DMS53 treated with DMSO at 0.1 percent for 48 hours (cell line): ENCODE data around the gene BRF1.
"Not testable (repeated sequence)": the region's sequence is repeated elsewhere in the genome, so short reads cannot be mapped to it uniquely, and the experiment has no call there.

Experiments
- DNase-seq: peaks from one replicate; lab custom pipeline; 2025; ENCODE audit not compliant: unreplicated experiment; lab: John Stamatoyannopoulos, UW

The BRF1 gene

DNA sequence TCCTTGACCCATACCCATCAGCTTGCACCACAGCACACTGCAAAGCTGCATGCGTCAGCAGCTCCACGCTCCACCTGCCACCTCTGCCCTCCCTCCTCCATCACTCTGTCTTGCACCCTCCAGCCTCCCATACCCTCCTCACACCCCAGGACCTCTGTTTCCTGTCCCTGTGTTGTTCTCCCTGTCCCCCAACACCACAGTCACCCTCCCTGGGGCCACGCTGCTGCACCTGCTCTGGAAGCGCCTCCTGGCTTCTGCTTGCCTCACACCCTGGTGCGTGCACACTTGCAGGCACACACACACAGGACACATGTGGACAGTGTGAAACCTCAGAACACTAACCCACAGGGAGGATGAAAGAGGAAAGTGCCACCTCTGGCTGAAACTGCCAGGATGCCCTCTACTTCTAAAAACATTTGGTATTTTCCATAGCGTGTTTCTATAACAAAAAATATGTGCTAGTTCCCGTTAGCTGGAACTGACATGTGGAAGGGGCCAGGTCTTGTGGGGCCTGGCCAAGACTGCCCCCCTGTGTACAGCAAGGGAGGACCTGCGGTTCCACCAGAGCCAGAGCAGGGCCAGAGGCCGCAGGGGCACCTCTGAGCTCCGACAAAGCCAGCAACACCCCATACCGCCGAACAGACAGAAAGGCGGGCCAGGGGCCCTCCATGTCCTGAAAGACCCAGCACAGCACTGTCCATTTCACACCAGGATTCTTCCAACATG, 10.0 kb downstream of the BRF1 start:
- no peak for DNase-seq

DNA sequence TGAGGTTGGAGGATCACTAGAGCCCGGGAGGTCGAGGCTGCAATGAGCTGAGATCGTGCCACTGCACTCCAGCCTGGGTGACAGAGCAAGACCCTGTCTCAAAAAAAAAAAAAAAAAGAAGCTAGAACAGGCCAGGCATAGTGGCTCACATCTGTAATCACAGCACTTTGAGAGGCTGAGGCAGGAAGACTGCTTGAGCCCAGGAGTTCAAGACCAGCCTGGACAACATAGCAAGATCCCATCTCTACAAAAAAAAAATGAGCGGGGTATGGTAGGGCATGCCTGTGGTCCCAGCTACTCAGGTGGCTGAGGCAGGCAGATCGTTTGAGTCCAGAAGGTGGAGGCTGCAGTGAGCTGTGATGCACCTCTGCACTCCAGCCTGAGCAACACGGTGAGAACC, 11.9 kb downstream of the BRF1 start:
- DNase-seq, result not testable (repeated sequence)

DNA sequence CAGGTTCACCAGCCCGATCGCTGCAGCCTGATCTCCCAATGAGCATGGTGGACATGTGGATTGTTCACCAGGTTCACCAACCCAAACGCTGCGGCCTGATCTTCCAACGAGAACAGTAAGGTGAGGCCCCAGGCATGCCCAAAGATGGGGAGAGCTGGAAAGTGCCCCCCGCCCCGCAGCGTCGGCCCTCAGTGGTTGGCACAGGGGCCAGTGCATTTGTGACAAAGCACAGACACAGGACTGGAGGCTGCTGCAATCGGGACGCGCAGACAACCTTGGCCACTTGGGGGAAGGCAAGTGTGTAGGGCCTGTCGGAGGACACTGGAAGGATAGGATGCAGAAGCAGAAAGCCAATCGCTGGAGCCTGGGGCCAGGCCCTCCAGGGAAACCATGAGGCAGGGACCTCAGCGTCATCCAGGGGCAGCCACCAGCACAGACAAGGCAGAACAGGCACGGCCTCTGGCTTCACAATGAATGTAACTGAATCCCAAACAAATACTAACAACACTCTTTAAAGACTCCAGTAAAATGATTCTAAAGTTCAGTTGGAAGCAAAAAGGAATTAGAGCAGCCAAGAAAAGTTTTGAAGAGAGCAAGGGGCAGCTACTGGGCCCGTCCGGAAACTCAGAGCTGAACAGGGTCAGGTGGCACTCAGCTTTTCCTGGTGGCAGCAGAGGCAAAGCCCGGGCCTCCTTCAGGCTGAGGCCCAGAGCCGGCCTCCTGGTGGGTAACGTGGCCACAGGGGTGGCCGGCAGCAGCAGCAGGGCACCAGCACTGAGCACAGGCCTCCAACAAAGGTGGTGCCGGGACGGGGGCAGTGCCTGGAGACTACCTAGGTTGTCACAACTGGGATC, 13.3 kb downstream of the BRF1 start:
- DNase-seq, result no peak

DNA sequence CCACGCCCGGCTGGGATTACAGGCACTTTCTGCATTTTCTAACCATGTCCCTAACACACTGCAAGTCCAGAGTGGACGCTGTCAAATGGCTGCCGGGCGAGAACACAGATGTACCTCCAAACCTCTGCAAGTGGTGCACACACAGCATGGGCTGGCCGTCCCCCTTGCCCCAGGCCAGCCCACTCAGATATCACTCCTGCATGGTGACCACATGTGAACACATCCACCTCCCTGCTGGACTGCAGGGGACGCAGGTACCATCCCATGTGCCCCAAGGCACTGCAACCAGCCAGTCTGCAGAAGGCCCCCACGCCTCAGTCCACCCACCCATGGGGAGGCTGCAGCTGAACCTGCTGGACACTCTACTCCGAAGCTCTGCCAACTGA, 14.0 kb downstream of the BRF1 start:
- DNase-seq, result no peak

DNA sequence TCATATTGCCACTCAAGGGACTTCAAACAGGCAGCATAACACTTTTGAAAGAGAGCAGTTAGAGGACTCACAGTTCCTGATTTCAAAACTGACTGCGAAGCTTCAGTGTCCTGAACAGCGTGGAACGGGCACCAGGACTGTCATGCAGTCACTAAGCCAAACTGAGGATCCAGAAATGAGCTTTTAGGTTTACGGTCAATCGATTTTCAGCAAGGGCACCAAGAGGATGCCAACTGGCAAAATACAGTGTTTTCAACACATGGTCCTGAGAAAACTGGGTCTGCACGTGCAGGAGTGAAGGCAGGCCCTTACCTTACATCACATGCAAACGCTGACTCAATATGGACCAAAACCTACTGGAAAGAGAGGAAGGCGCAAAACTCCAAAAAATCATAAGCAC, 15.6 kb downstream of the BRF1 start:
- DNase-seq, result no peak

DNA sequence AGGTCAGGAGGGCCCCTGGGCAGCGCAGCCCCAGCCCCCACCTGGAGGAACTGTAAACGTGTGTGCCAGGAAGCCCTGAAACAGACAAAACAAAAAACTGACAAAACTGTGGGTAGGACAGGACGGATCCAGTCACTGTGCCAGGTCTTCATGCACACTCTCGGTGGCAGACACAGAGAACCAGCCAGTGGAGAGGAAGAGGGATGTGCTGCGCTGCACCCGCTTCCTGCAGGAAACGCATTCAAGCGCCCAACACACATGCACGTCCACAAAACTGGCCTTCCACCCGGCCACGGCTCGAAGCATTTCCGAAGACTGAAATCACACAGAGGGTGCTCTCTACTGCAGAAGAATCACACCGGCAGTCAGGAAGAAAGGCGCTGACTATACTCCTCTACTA, 16.9 kb downstream of the BRF1 start:
- no peak for DNase-seq

DNA sequence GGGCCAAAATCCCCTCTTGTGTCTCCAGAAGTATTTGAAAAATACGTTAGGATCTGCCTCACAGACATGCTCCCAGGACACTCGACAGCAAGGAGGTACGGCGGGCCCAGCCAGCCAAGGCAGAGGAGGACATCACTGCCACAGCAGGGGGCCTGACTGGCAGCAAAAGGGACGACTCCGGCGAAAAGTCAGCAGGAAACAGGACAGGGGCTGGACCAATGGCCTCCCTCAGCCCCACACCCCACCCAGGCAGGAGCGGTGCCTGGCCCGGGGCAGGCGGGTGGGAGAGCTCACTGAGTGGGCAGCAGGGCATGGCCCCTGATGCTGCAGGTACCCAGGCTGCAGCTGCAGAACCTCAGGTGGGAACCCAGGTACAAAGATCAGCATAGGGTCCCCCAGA, 17.8 kb downstream of the BRF1 start:
- DNase-seq, result no peak

DNA sequence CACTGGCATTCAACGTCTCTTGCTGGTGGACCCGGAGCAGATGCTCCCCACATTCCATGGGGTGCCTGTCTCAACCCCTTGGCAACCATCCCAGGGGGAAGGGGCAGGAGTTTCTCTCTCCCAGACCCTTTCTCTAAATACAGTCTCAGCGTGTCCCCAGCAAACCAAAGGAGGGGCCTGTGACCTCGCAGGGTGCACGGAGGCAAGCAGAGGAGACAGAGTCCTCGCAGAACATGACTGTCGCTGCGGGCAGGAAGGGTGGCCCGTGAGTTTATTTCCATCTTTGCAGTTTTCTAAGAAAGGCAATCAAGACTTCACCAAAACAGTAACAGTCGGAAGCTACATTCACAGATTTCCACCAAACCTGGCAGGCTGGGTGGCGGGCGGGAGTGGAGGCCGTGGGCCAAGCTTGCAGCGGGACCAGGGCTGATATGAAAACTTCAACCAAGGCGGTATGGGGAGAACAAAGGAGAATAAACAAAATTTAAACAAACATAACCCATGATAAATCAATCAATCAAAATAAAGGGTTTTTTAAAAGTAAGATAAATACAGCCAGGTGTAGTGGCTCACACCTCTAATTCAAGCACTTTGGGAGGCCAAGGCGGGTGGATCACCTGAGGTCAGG, 18.6 kb downstream of the BRF1 start:
- DNase-seq, result no peak

DNA sequence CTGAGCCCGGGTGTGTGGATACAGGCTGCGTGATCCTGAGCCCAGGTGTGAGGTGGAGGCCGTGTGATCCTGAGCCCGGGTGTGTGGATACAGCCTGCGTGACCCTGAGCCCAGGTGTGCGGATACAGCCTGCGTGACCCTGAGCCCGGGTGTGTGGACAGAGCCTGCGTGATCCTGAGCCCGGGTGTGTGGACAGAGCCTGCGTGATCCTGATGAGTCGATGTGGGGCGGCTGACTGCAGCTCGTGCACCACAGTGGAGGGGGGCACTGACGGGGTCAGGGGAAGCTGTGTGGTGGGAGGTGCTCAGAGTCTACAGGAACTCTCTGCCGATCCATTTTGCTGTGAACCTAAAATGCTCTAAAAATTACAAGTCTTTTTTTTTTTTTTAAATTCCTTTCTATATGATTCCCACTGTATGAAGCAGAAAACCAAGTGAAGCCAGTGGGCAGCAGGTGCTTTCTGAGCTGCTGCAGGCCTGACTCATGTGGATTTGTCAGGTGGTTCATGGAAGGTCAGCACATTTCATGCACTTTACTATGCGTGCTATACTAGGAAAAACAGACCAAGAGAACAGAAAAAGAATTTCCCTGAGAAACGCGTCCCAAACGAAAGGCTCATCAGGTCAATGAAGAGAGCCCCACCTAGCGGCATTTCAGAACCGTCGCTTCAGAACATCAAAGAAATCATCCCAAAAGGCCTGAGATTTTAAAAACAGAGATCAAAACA, 19.3 kb downstream of the BRF1 start:
- DNase-seq, result peak; percentile 61

DNA sequence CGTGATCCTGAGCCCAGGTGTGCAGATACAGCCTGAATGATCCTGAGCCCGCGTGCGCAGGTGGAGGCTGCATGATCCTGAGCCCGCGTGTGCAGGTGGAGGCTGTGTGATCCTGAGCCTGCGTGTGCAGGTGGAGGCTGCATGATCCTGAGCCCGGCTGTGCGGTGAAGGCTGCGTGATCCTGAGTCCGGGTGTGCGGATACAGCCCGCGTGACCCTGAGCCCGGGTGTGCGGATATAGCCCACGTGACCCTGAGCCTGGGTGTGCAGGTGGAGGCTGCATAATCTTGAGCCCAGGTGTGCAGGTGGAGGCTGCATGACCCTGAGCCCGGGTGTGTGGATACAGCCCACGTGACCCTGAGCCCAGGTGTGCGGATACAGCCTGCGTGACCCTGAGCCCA, 20.3 kb downstream of the BRF1 start:
- DNase-seq, result no peak

DNA sequence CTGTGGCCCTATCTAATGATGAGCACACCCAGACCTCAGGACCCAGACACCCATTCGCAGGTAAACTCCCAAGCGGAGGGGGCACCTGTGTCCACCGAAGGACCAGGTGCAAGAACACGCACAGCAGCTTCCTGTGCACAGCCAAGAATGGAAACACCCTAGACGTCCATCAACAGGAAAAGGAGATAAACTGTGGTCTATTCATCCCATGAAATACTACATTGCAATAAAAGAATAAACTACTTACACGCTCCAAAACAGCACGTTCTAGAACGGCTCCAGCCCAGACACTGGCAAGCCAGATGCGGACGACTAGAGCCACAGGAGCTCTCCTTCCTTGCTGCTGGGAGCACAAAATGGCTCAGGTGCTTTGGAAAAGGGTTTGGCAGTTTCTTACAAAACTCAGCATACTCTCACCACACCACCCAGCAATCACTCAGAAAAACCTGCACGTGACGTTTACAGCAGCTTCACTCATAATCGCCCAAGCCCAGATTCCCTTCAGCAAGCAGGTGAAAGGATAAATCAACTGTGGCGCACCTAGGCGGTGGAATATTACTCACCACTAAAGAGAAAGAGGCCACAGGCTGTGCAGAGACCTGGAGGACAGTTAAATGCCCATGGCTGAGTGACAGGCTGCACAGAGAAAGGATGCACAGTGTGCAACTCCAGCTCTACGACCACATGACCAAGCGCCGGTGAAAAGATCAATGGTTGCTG, 21.0 kb downstream of the BRF1 start:
- no peak for DNase-seq

DNA sequence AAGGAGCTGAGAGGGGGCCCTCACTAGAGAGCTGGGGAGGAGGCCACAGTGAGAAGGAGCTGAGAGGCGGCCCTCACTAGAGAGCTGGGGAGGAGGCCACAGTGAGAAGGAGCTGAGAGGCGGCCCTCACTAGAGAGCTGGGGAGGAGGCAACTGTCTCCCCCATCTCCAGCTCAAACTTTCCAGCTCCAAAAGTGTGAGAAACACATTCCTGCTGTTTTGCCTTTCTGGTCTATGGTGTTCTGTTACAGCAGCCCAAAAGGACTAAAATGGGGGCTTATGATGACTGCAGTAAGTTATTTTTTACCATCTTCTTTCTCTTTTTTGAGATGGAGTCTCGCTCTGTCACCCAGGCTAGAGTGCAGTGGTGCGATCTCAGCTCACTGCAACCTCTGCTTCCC, 23.4 kb downstream of the BRF1 start:
- DNase-seq, result not testable (repeated sequence)

DNA sequence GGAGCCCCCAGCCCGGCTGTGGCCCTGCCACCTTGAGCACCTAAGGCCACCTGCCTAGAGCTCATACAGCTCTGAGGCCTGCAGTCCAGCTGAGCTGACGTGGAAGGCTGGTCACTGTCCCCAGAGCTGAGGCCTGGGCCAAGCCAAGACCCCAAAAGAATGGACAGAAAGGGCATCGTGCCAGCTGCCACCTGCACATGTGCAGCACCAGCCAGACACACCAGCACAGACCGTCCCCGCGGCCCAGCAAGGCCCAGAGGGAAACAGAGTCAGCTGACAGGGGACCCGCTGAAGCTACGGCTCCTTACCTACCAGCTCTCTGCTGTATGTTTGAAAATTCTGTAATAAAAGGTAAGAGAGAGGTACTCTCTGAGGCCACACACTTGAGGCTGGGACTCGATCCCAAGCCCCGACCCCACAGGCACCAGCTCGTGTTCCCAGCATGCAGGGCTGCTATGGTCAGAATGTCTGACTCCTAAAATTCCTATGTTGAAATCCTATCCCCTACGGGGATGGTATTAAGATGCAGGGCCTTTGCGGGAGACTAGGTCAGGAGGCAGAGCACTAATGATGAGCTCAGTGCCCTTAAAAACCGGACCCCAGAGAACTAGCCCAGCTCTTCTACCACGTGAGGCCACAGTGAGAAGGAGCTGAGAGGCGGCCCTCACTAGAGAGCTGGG, 25.4 kb downstream of the BRF1 start:
- no peak for DNase-seq

DNA sequence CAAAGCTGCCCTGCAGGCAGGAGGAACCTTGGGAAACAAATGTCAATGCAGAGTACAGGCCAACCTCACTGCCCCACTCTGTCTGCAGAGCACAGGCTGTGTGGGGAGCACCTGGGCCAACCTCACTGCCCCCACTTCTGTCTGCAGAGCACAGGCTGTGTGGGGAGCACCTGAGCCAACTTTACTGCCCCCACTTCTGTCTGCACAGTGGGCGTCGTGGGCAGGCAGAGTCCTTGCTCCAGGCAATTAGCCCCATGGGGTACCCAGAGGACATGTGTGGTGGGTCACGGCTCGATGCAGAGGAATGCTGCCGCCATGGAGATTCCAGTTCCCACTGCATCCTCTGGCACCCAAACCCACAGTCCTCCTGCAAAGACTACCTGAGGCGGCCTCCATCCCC, 26.2 kb downstream of the BRF1 start:
- no peak for DNase-seq

DNA sequence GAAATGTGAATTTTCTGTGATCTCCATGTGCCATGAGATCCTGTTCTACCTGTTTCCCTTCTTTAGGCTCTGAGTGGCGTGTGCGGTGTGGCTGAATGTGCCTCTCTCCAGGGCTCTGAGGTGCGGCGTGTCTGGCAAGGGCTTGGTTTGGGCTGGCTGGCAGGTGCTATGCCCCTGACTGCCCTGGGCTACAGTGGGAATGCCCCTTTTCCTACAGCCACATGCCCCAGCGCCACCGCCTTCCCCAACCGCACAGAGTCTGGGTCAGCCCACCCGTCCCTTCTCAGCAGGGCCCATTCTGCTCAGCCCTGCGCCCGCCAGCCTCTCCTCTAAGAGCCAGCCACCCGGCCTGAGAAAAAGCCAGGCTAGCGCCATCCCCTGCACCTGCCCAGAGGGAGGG, 27.7 kb downstream of the BRF1 start:
- DNase-seq, result no peak

DNA sequence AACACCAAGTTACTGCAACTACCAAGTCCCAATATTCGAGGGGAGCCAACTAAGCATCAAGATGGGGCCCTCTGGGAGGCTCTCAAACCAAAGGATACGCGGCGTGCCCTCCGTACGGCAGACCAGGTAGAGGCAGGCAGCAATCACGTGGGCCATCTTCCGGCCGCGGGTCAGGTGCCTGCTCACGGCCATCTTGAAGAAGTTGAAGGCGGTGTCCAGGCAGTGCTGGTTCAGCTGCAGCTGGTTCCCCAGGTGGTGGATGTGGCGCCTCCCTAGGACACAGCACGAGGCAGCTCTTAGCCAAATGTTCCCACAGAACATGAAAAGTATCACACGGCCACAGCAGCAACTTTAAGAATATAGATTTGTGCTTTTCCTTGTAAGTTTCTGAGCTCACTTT, 28.2 kb downstream of the BRF1 start:
- DNase-seq, result no peak

DNA sequence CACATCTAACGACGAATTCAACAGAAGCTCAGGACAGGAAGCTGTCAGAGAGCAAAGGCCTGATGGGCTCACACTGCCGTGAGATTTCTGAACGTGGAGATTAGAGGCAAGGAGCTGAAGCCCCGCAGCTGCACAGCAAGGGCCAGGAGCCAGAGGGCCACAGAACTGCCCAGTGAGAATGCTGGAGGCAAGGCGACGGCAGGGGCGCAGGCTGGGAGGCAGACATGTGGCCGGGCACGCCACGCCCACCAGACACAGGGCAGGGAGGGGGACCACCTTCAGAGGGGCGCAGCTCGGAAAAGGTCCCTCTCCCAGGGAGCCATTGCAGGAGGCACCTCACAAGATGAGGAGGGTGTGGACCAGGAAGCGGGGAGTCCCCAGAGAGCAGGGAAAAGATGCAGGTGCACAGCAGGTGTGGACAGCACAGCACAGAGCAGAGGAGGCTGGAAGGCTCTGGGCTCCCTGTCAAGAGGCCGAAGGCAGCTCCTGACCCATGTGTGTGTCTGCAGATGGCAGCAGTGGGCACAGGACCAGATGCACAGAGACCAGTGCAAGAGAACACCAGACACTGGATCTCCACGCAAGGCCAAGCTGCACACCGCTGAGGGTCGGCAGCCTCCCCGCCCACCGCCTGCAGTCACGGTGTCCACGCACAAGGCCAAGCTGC, 29.4 kb downstream of the BRF1 start:
- DNase-seq, result no peak

DNA sequence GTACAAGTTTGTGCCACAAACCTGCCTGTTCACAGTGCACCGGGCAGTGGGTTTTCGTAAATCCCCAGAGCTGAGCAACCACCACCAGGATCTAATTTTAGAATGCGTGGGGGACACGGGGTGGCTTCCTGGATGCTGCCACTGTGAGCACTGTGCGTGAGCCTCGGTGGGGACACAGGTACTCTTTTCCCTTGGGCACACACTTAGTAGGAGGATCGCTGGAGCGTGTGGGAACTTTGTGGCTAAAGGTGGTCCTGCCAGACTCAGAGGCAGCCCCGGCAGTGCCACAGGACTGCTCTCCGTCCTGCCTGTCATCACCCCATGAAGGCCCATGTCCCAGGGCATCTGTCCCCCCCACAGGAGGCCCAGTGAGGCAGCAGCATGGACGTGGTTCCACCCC, 31.4 kb downstream of the BRF1 start:
- DNase-seq, result no peak

DNA sequence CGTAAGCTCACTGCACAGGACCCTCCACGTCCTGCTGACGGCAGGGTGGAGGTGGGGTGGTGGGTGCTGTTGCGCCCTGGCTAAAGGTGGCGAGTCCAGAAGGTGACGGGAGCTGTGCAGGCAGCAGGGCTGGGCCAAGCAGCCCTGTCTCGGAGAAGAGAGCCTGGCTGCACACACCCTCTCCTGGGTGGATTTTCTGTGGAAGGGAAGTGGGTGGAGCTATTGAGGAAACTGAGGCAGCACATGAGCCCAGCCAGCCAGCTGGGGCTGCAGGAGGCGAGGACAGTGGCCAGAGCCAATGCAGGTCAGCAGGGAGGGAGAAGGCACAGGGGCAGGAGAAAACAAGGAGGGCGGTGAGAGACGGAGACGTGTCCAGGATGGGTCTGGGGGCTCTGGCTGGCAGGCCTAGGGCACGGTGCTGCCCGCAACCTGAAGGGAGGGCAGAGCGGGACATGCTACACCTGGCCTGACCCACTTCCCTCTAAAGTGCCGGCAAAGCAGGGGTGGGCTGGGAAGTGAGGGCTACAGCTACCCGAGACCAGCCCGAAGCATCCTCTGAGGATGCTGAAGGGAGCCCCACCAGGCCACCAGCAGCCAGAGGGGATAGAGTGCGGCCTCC, 32.0 kb downstream of the BRF1 start:
- no peak for DNase-seq
